Tibial nerve (tissue), 4 donors: ENCODE measurements around the gene UTP3. TPM values are rescaled to one million over a fixed set of nuclear protein-coding genes. Genes with fewer than 3 reads are reported as not detected.
"Not testable (repeated sequence)": the region's sequence is repeated elsewhere in the genome, so short reads cannot be mapped to it uniquely, and the experiment has no call there.

Experiments used
- DNase-seq, 2 donors: peaks; one replicate each; pipeline ENCODE4 v3.0.0-alpha.2; 2019; ENCODE audit warnings: low spot score in 2 of 2
- H3K27ac ChIP-seq, 4 donors: fragments of 200-600 bp; sonication (generic) in 3 of 4; one replicate each; pipeline ENCODE4 v1.5.1; 2017 to 2019; ENCODE audit warnings: mild to moderate bottlenecking in 1 of 4
- H3K27me3 ChIP-seq, 2 donors: fragments of 200-600 bp; sonication (generic) in 1 of 2; one replicate each; pipeline versions ENCODE4 v1.5.1 to v1.6.0; 2017 to 2019
- H3K36me3 ChIP-seq, 3 donors: fragments of 200-600 bp; sonication (generic); one replicate each; pipeline ENCODE4 v1.5.1; 2018 to 2019
- H3K4me1 ChIP-seq, 4 donors: fragments of 200-600 bp; sonication (generic) in 3 of 4; one replicate each; pipeline ENCODE4 v1.5.1; 2017 to 2019
- H3K4me3 ChIP-seq, 4 donors: fragments of 200-600 bp; sonication (generic) in 3 of 4; one replicate each; pipeline ENCODE4 v1.5.1; 2017 to 2019; ENCODE audit warnings: mild to moderate bottlenecking in 1 of 4, moderate library complexity in 1 of 4
- H3K9me3 ChIP-seq, 4 donors: fragments of 200-600 bp; sonication (generic) in 3 of 4; one replicate each; pipeline ENCODE4 v1.5.1; 2017 to 2019
- CTCF ChIP-seq, 5 experiments: fragments of 200-600 bp in 3 of 5; fragments of 450-650 bp in 2 of 5; sonication (generic) in 3 of 5; IDR thresholded peaks; one replicate each; pipeline ENCODE4 v1.5.1; 2016 to 2019; ENCODE audit warnings: antibody characterized with exemption in 5 of 5, mild to moderate bottlenecking in 3 of 5, moderate library complexity in 2 of 5
- EP300 ChIP-seq, 2 donors: sonication (generic); formaldehyde crosslinking; IDR thresholded peaks; one replicate each; pipeline ENCODE4 v1.6.1; 2017; ENCODE audit warnings: antibody characterized with exemption in 2 of 2, mild to moderate bottlenecking in 1 of 2
- POLR2A ChIP-seq, 2 donors: fragments of 450-650 bp; IDR thresholded peaks; one replicate each; pipeline ENCODE4 v1.6.1; 2017; ENCODE audit warnings: antibody characterized with exemption in 2 of 2, mild to moderate bottlenecking in 2 of 2, moderate library complexity in 2 of 2
- WGBS, 2 donors: methylation state at CpG; one replicate each; pipeline ENCODE4 v1.1.5; 2018; 5-methylcytosine and 5-hydroxymethylcytosine counted together
- total RNA-seq, 4 donors: library from RNA; depleted of rRNA; stranded (reverse); fragments of >200 nt; gene quantifications; one replicate each; pipeline ENCODE4 v1.1.0, GENCODE V29; 2016

UTP3 gene
- total RNA-seq, 4 donors from 2014 or later = 14.3 to 19.4 (median 17.0) TPM

GRCh38 chr4:70657326-70657725, 31.0 kb upstream of the UTP3 start:
- Histone ChIP-seq H3K4me1 (peaks cover 0 to under 1% (median 0%) of the 10 kb centered on the region in 4 donors), H3K36me3 (no peaks in the 10 kb centered on the region), H3K4me3 (no peak overlapping the region), H3K9me3 (no peaks in the 10 kb centered on the region), H3K27me3 (no peaks in the 10 kb centered on the region), H3K27ac (no peak overlapping the region)
- no peak for DNase-seq
- WGBS, 2 donors = 74 to 75% methylated on average over 5 of the region's 5 CpGs
- TF ChIP-seq EP300 (IDR thresholded peaks at IDR 0.05) = no peak
- TF ChIP-seq CTCF (IDR thresholded peaks at IDR 0.05) = no peak
- TF ChIP-seq POLR2A (IDR thresholded peaks at IDR 0.05) = no peak

GRCh38 chr4:70658418-70658817, 29.9 kb upstream of the UTP3 start:
- no peak for TF ChIP-seq EP300 (IDR thresholded peaks at IDR 0.05)
- no peak for TF ChIP-seq POLR2A (IDR thresholded peaks at IDR 0.05)
- TF ChIP-seq CTCF (IDR thresholded peaks at IDR 0.05) = no peak
- Histone ChIP-seq H3K4me1 (no peaks in the 10 kb centered on the region), H3K27me3 (no peaks in the 10 kb centered on the region), H3K36me3 (no peaks in the 10 kb centered on the region), H3K4me3 (no peak overlapping the region), H3K27ac (no peak overlapping the region), H3K9me3 (no peaks in the 10 kb centered on the region)
- WGBS, 2 donors = 58 to 67% methylated on average over 3 of the region's 3 CpGs
- no peak for DNase-seq

- Histone ChIP-seq H3K4me3 (no peak overlapping the region), H3K9me3 (no peaks in the 10 kb centered on the region), H3K4me1 (no peaks in the 10 kb centered on the region), H3K36me3 (no peaks in the 10 kb centered on the region), H3K27ac (no peak overlapping the region), H3K27me3 (no peaks in the 10 kb centered on the region)
- WGBS, 2 donors = 85 to 89% methylated on average over 4 of the region's 4 CpGs
- no peak for TF ChIP-seq POLR2A (IDR thresholded peaks at IDR 0.05)
- no peak for TF ChIP-seq EP300 (IDR thresholded peaks at IDR 0.05)
- no peak for DNase-seq
Measured at GRCh38 chr4:70660106-70660505, 28.2 kb upstream of the UTP3 start.

- DNase-seq, H3K27ac ChIP-seq, H3K27me3 ChIP-seq: not testable (repeated sequence)
Measured at GRCh38 chr4:70661309-70661922, 26.9 kb upstream of the UTP3 start.

GRCh38 chr4:70666369-70666768, 22.0 kb upstream of the UTP3 start, which contains the start of gene JCHAIN:
Gene JCHAIN, minus strand, starts transcription at chr4:70666508. Its CDS starts 18 bp downstream, at chr4:70666490.
- 71 to 82% methylated on average over 1 of the region's 1 CpG for WGBS, 2 donors
- no peak for TF ChIP-seq EP300 (IDR thresholded peaks at IDR 0.05)
- TF ChIP-seq POLR2A (IDR thresholded peaks at IDR 0.05) = no peak
- peak within 1 kb of the TSS in 1 of 4 donors; percentile 10 for H3K4me3 ChIP-seq
- H3K9me3 ChIP-seq = no peaks in the 10 kb centered on the region
- no peak within 1 kb of the TSS for H3K27ac ChIP-seq
- H3K27me3 ChIP-seq = no peaks in the 10 kb centered on the region
- H3K36me3 ChIP-seq = no peaks in the 10 kb centered on the region
- DNase-seq = no peak
- H3K4me1 ChIP-seq = no peaks in the 10 kb centered on the region

More at GRCh38 chr4:70661309-70661922, 26.9 kb upstream of the UTP3 start:
- H3K4me1 ChIP-seq, H3K4me3 ChIP-seq, H3K9me3 ChIP-seq, H3K36me3 ChIP-seq: not testable (repeated sequence)
- WGBS, 2 donors = 86 to 89% methylated on average over 5 of the region's 5 CpGs

- Histone ChIP-seq H3K27me3 (no peaks in the 10 kb centered on the region), H3K9me3 (no peaks in the 10 kb centered on the region), H3K4me3 (no peak overlapping the region), H3K4me1 (no peaks in the 10 kb centered on the region), H3K36me3 (no peaks in the 10 kb centered on the region), H3K27ac (no peak overlapping the region)
- DNase-seq = no peak
- TF ChIP-seq CTCF (IDR thresholded peaks at IDR 0.05) = no peak
- 56 to 66% methylated on average over 3 of the region's 3 CpGs for WGBS, 2 donors
Measured at GRCh38 chr4:70667740-70668535, 20.4 kb upstream of the UTP3 start.
